ENCODE data around the gene APOO.

APOO gene

GRCh38 chrX:23822397-23822796 lies 85.3 kb downstream of the APOO start:
- Histone ChIP-seq H3K27ac (ENCODE audit: insufficient read depth, low read depth, low read length, poor library complexity, severe bottlenecking) (no peak overlapping the region), H3K4me3 (ENCODE audit: insufficient read depth, low read depth, low read length) (no peak overlapping the region), H3K36me3 (ENCODE audit: control insufficient read depth, insufficient read depth, low read length) (no peaks in the 10 kb centered on the region), H3K9me3 (ENCODE audit: control insufficient read depth, low read length) (no peaks in the 10 kb centered on the region), H3K27me3 (ENCODE audit: control insufficient read depth, insufficient read depth, low read length, poor library complexity, severe bottlenecking) (no peaks in the 10 kb centered on the region), H3K4me1 (ENCODE audit: control insufficient read depth, insufficient read depth, low read length) (no peaks in the 10 kb centered on the region)
- WGBS, 2 experiments: 84 to 98% methylated on average over 3 of the region's 3 CpGs

GRCh38 chrX:23821847-23822246 lies 85.9 kb downstream of the APOO start:
- WGBS, 2 experiments: 93 to 94% methylated on average over 2 of the region's 2 CpGs
- no peaks in the 10 kb centered on the region for H3K36me3 ChIP-seq (ENCODE audit: control insufficient read depth, insufficient read depth, low read length)
- no peak overlapping the region for H3K4me3 ChIP-seq (ENCODE audit: insufficient read depth, low read depth, low read length)
- no peaks in the 10 kb centered on the region for H3K4me1 ChIP-seq (ENCODE audit: control insufficient read depth, insufficient read depth, low read length)
- H3K9me3 ChIP-seq (ENCODE audit: control insufficient read depth, low read length): no peaks in the 10 kb centered on the region
- no peaks in the 10 kb centered on the region for H3K27me3 ChIP-seq (ENCODE audit: control insufficient read depth, insufficient read depth, low read length, poor library complexity, severe bottlenecking)
- H3K27ac ChIP-seq (ENCODE audit: insufficient read depth, low read depth, low read length, poor library complexity, severe bottlenecking): no peak overlapping the region

- Histone ChIP-seq H3K4me3 (ENCODE audit: insufficient read depth, low read depth, low read length) (no peak overlapping the region), H3K9me3 (ENCODE audit: control insufficient read depth, low read length) (no peaks in the 10 kb centered on the region), H3K36me3 (ENCODE audit: control insufficient read depth, insufficient read depth, low read length) (no peaks in the 10 kb centered on the region), H3K4me1 (ENCODE audit: control insufficient read depth, insufficient read depth, low read length) (no peaks in the 10 kb centered on the region), H3K27me3 (ENCODE audit: control insufficient read depth, insufficient read depth, low read length, poor library complexity, severe bottlenecking) (no peaks in the 10 kb centered on the region), H3K27ac (ENCODE audit: insufficient read depth, low read depth, low read length, poor library complexity, severe bottlenecking) (no peak overlapping the region)
- WGBS, 2 experiments: 95 to 99% methylated on average over 5 to 6 of the region's 6 CpGs
Observed at GRCh38 chrX:23820235-23820782, 87.4 kb downstream of the APOO start.

GRCh38 chrX:23819385-23820234 lies 88.1 kb downstream of the APOO start:
- no peak overlapping the region for H3K4me3 ChIP-seq (ENCODE audit: insufficient read depth, low read depth, low read length)
- H3K36me3 ChIP-seq (ENCODE audit: control insufficient read depth, insufficient read depth, low read length): no peaks in the 10 kb centered on the region
- no peaks in the 10 kb centered on the region for H3K4me1 ChIP-seq (ENCODE audit: control insufficient read depth, insufficient read depth, low read length)
- H3K27ac ChIP-seq (ENCODE audit: insufficient read depth, low read depth, low read length, poor library complexity, severe bottlenecking): no peak overlapping the region
- no peaks in the 10 kb centered on the region for H3K9me3 ChIP-seq (ENCODE audit: control insufficient read depth, low read length)
- no peaks in the 10 kb centered on the region for H3K27me3 ChIP-seq (ENCODE audit: control insufficient read depth, insufficient read depth, low read length, poor library complexity, severe bottlenecking)
- WGBS, 2 experiments: 93 to 98% methylated on average over 10 of the region's 10 CpGs

DNA sequence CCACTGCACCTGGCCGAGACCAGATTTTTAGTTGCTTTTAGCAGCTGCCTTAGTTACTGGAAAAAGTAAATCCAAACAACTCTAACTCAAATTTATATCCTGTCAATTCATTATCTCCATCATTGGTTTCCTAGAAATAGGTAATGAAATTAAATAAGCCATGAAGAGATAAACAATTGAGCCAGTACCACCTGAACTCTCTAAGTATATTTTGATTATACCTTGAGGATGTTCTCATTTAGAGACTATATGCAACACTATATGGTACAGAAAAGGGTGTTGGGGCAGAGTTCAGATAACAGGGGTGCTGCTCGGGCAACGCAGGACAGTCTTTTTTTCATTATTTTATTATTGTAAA lies 89.8 kb downstream of the APOO start:
- Histone ChIP-seq H3K36me3 (ENCODE audit: control insufficient read depth, insufficient read depth, low read length) (no peaks in the 10 kb centered on the region), H3K27ac (ENCODE audit: insufficient read depth, low read depth, low read length, poor library complexity, severe bottlenecking) (no peak overlapping the region), H3K4me3 (ENCODE audit: insufficient read depth, low read depth, low read length) (no peak overlapping the region), H3K27me3 (ENCODE audit: control insufficient read depth, insufficient read depth, low read length, poor library complexity, severe bottlenecking) (no peaks in the 10 kb centered on the region), H3K4me1 (ENCODE audit: control insufficient read depth, insufficient read depth, low read length) (no peaks in the 10 kb centered on the region), H3K9me3 (ENCODE audit: control insufficient read depth, low read length) (no peaks in the 10 kb centered on the region)
- 100% methylated on average over 1 of the region's 3 CpGs for WGBS, 2 experiments

DNA sequence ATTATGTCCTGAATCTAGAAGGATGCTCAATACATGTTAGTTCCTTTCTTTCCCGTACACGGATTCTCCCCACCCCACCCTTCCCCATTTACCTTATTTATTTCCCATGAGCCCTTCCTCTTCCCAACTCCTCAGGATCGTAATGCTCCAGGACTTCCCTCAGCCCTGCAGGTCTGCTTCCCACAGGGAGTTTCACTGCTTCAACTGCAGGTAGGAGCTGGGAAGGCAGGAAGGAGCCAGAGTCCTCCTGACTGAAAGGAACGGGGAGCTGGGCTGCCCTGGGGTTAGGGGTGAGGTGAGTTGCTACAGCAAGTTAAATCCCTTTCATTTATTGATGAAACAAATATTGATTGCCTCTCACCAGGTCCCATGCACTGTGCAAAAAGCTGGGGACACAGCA lies 91.6 kb downstream of the APOO start:
- Histone ChIP-seq H3K36me3 (ENCODE audit: control insufficient read depth, insufficient read depth, low read length) (no peaks in the 10 kb centered on the region), H3K27me3 (ENCODE audit: control insufficient read depth, insufficient read depth, low read length, poor library complexity, severe bottlenecking) (no peaks in the 10 kb centered on the region), H3K27ac (ENCODE audit: insufficient read depth, low read depth, low read length, poor library complexity, severe bottlenecking) (no peak overlapping the region), H3K4me1 (ENCODE audit: control insufficient read depth, insufficient read depth, low read length) (no peaks in the 10 kb centered on the region), H3K4me3 (ENCODE audit: insufficient read depth, low read depth, low read length) (no peak overlapping the region), H3K9me3 (ENCODE audit: control insufficient read depth, low read length) (no peaks in the 10 kb centered on the region)
- 86 to 95% methylated on average over 3 to 4 of the region's 4 CpGs for WGBS, 2 experiments

DNA sequence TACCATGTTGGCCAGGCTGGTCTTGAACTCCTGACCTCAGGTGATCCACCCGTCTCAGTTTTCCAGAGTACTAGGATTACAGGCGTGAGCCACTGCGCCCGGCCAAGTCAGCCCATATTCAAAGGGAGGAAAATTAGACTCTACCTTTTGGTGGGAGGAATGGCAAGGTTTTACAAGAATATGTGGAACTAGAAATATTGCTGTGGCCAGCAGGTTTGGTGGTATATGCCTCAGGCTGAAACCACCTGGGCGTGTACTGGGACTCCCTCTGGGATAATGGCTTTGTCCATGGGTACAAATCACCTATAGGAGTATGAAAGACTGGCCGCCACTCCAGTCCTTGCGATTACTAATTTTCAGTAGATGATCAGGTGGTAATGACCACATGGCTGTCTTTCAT lies 92.4 kb downstream of the APOO start:
- H3K4me3 ChIP-seq (ENCODE audit: insufficient read depth, low read depth, low read length): no peak overlapping the region
- H3K27ac ChIP-seq (ENCODE audit: insufficient read depth, low read depth, low read length, poor library complexity, severe bottlenecking): no peak overlapping the region
- WGBS, 2 experiments: 96 to 97% methylated on average over 7 of the region's 7 CpGs
- H3K36me3 ChIP-seq (ENCODE audit: control insufficient read depth, insufficient read depth, low read length): no peaks in the 10 kb centered on the region
- H3K4me1 ChIP-seq (ENCODE audit: control insufficient read depth, insufficient read depth, low read length): no peaks in the 10 kb centered on the region
- no peaks in the 10 kb centered on the region for H3K27me3 ChIP-seq (ENCODE audit: control insufficient read depth, insufficient read depth, low read length, poor library complexity, severe bottlenecking)
- H3K9me3 ChIP-seq (ENCODE audit: control insufficient read depth, low read length): no peaks in the 10 kb centered on the region

- no peak overlapping the region for H3K27ac ChIP-seq (ENCODE audit: insufficient read depth, low read depth, low read length, poor library complexity, severe bottlenecking)
- 100% methylated on average over 1 of the region's 1 CpG; no CpG with 5 or more reads in 1 of the 2 experiments for WGBS, 2 experiments
- no peaks in the 10 kb centered on the region for H3K36me3 ChIP-seq (ENCODE audit: control insufficient read depth, insufficient read depth, low read length)
- no peaks in the 10 kb centered on the region for H3K4me1 ChIP-seq (ENCODE audit: control insufficient read depth, insufficient read depth, low read length)
- no peak overlapping the region for H3K4me3 ChIP-seq (ENCODE audit: insufficient read depth, low read depth, low read length)
- no peaks in the 10 kb centered on the region for H3K27me3 ChIP-seq (ENCODE audit: control insufficient read depth, insufficient read depth, low read length, poor library complexity, severe bottlenecking)
- H3K9me3 ChIP-seq (ENCODE audit: control insufficient read depth, low read length): no peaks in the 10 kb centered on the region
Observed at GRCh38 chrX:23813808-23814207, 93.9 kb downstream of the APOO start.

DNA sequence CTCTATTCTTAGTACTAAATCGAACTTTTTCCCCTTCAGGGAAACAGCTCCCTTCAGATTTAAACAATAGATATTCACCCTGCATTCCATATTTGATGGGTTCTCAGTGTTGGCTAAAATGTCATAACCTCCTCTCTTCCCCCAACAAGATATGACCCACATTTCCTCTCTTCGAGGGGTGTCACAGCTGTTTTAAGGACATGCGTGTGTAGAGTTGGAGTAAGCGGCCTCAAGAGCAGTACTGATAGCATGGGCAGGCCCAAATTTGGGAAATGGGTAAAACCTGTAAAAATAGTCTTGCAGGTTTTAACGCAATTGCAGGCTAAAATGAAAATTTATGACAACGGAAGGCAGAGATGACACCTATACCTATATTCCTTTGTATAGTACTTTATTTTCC lies 96.1 kb downstream of the APOO start:
- no peaks in the 10 kb centered on the region for H3K27me3 ChIP-seq (ENCODE audit: control insufficient read depth, insufficient read depth, low read length, poor library complexity, severe bottlenecking)
- 93 to 100% methylated on average over 3 to 6 of the region's 6 CpGs for WGBS, 2 experiments
- no peak overlapping the region for H3K4me3 ChIP-seq (ENCODE audit: insufficient read depth, low read depth, low read length)
- no peaks in the 10 kb centered on the region for H3K4me1 ChIP-seq (ENCODE audit: control insufficient read depth, insufficient read depth, low read length)
- no peak overlapping the region for H3K27ac ChIP-seq (ENCODE audit: insufficient read depth, low read depth, low read length, poor library complexity, severe bottlenecking)
- no peaks in the 10 kb centered on the region for H3K36me3 ChIP-seq (ENCODE audit: control insufficient read depth, insufficient read depth, low read length)
- H3K9me3 ChIP-seq (ENCODE audit: control insufficient read depth, low read length): no peaks in the 10 kb centered on the region

DNA sequence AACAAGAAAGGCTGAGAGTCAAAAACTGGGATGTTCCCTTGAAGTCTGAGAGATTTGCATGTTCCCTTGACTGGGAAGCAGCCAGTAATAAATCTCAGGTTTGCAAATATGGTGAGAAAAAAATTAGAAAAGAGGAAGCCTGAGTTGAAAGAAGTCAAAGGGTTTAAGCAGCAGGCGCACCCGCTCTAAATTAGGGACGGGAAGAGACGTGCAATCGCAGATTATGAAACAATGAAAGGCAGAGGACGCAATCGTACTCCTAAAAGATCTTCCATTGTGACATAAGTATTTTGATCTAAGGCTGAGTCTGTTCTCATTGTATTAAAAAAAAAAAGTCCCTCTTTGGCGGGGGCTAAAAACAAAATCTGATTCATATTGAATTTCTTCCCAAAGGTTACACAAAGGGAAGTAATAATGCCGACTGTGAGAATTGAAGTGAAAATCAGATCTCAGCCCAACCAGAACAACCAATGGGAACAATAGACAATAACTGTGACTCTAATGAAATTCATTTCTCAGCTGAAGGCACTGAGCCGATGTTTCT lies 96.6 kb downstream of the APOO start:
- WGBS, 2 experiments: 92 to 94% methylated on average over 9 to 10 of the region's 10 CpGs
- no peaks in the 10 kb centered on the region for H3K4me1 ChIP-seq (ENCODE audit: control insufficient read depth, insufficient read depth, low read length)
- H3K27ac ChIP-seq (ENCODE audit: insufficient read depth, low read depth, low read length, poor library complexity, severe bottlenecking): no peak overlapping the region
- H3K36me3 ChIP-seq (ENCODE audit: control insufficient read depth, insufficient read depth, low read length): no peaks in the 10 kb centered on the region
- no peak overlapping the region for H3K4me3 ChIP-seq (ENCODE audit: insufficient read depth, low read depth, low read length)
- H3K9me3 ChIP-seq (ENCODE audit: control insufficient read depth, low read length): no peaks in the 10 kb centered on the region
- H3K27me3 ChIP-seq (ENCODE audit: control insufficient read depth, insufficient read depth, low read length, poor library complexity, severe bottlenecking): no peaks in the 10 kb centered on the region
